ENCODE results near the gene STN1.

GRCh38 chr10:103871006-103871405 lies 47.0 kb downstream of the STN1 start:
- no peak for TF ChIP-seq POLR2A (IDR thresholded peaks at IDR 0.05)
- TF ChIP-seq CTCF (IDR thresholded peaks at IDR 0.05) = no peak
